MM.1S (cell line): ENCODE data around the gene RPL7L1.

Experiments
- EZH2 ChIP-seq: fragments of 300-600 bp; sonication (generic); optimal IDR thresholded peaks from 2 replicates; pipeline ENCODE3; 2017; ENCODE audit warnings: low read depth, mild to moderate bottlenecking, antibody characterized with exemption, low read length, mixed read lengths
- EZH2phosphoT487 ChIP-seq: fragments of 300-600 bp; sonication (generic); IDR thresholded peaks from 2 replicates; pipeline ENCODE4 v1.6.1; 2018; ENCODE audit warnings: antibody characterized with exemption, low read length
- TF ChIP-seq, protein P1 (sequence below): fragments of 300-600 bp; sonication (generic); IDR thresholded peaks from 2 replicates; pipeline ENCODE4 v1.5.1; 2016; ENCODE audit warnings: antibody characterized with exemption, low read length, mixed read lengths

DNA sequence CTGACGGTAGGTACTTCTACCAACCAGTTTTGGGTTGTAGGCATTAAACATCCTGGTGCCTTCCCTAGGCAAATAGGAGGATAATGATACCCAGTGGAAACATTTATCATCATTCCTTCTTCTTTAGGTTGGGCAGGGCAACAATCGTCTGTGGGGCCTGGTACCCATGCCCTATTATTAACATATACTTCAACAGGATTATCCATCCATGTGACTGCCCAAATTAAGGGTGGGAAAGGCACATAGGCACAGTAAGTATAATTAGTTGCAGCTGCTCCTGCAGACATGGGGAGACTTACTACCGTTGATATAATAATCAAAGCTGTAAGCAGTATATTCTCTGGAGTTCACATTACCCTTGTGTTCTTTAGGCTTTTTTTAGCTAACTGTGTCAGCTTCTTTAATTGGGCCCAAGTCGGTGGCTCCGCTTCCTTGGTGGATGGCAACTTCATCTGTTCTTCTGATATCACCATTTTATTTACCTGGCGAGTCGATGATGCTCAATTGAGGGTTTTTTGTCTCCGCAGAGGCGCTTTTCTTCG is 16.8 kb downstream of the RPL7L1 start:
- TF ChIP-seq, protein P1, sequence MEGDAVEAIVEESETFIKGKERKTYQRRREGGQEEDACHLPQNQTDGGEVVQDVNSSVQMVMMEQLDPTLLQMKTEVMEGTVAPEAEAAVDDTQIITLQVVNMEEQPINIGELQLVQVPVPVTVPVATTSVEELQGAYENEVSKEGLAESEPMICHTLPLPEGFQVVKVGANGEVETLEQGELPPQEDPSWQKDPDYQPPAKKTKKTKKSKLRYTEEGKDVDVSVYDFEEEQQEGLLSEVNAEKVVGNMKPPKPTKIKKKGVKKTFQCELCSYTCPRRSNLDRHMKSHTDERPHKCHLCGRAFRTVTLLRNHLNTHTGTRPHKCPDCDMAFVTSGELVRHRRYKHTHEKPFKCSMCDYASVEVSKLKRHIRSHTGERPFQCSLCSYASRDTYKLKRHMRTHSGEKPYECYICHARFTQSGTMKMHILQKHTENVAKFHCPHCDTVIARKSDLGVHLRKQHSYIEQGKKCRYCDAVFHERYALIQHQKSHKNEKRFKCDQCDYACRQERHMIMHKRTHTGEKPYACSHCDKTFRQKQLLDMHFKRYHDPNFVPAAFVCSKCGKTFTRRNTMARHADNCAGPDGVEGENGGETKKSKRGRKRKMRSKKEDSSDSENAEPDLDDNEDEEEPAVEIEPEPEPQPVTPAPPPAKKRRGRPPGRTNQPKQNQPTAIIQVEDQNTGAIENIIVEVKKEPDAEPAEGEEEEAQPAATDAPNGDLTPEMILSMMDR: no peak
- TF ChIP-seq EZH2 (no peak), EZH2phosphoT487 (no peak)
